ENCODE measurements around the gene ZNF625. TPM values are rescaled to one million over a fixed set of nuclear protein-coding genes. Genes with fewer than 3 reads are reported as not detected.

ZNF625 gene
- total RNA-seq, 4 donors from 2014 or later: 4.5 to 8.7 (median 7.8) TPM

- DNase-seq (ENCODE audit: extremely low spot score): no peak
- intact Hi-C loops (cut with DNase I): no loop called here
- H3K4me1 ChIP-seq: peaks cover 15 to 28% (median 24%) of the 10 kb centered on the region in 4 donors
- H3K4me3 ChIP-seq: peak overlapping the region; percentile 71 to 98 (median 84)
- peaks cover 1 to 8% (median 6%) of the 10 kb centered on the region in 4 donors for H3K36me3 ChIP-seq
- H3K27ac ChIP-seq (replicated peaks in 1 of 4): peak overlapping the region; percentile 80 to 89 (median 85)
- H3K27me3 ChIP-seq: no peaks in the 10 kb centered on the region
- TF ChIP-seq POLR2A (IDR thresholded peaks at IDR 0.05; ENCODE audit: low read depth) (no peak), CTCF (IDR thresholded peaks at IDR 0.05) (no peak), EP300 (IDR thresholded peaks at IDR 0.05) (no peak), POLR2AphosphoS5 (IDR thresholded peaks at IDR 0.05) (no peak)
- no peaks in the 10 kb centered on the region for H3K9me3 ChIP-seq
- 13% methylated on average over 11 of the region's 11 CpGs for WGBS
Measured at GRCh38 chr19:12155324-12155860, 1.1 kb downstream of the ZNF625 start.

- WGBS: 82% methylated on average over 8 of the region's 8 CpGs
- H3K27ac ChIP-seq (replicated peaks in 1 of 4): no peak overlapping the region
- intact Hi-C loops (cut with DNase I): no loop called here
- peaks cover 20 to 55% (median 37%) of the 10 kb centered on the region in 4 donors for H3K36me3 ChIP-seq
- H3K27me3 ChIP-seq: no peaks in the 10 kb centered on the region
- H3K9me3 ChIP-seq: no peaks in the 10 kb centered on the region
- TF ChIP-seq EP300 (IDR thresholded peaks at IDR 0.05): no peak
- TF ChIP-seq POLR2A (IDR thresholded peaks at IDR 0.05; ENCODE audit: low read depth): no peak
- no peak for TF ChIP-seq POLR2AphosphoS5 (IDR thresholded peaks at IDR 0.05)
- no peak for TF ChIP-seq CTCF (IDR thresholded peaks at IDR 0.05)
- DNase-seq (ENCODE audit: extremely low spot score): no peak
- H3K4me3 ChIP-seq: no peak overlapping the region
- H3K4me1 ChIP-seq: peaks cover 10 to 12% (median 12%) of the 10 kb centered on the region in 4 donors
Measured at GRCh38 chr19:12145348-12145747, 11.2 kb downstream of the ZNF625 start.

- Histone ChIP-seq H3K36me3 (peaks cover 13 to 37% (median 29%) of the 10 kb centered on the region in 4 donors), H3K9me3 (no peaks in the 10 kb centered on the region), H3K4me3 (peak overlapping the region in 1 of 4 donors; percentile 93), H3K4me1 (peaks cover 17 to 34% (median 28%) of the 10 kb centered on the region in 4 donors), H3K27me3 (no peaks in the 10 kb centered on the region), H3K27ac (replicated peaks in 1 of 4) (peak overlapping the region in 1 of 4 donors; percentile 88)
- TF ChIP-seq EP300 (IDR thresholded peaks at IDR 0.05) (no peak), POLR2AphosphoS5 (IDR thresholded peaks at IDR 0.05) (no peak), POLR2A (IDR thresholded peaks at IDR 0.05; ENCODE audit: low read depth) (no peak), CTCF (IDR thresholded peaks at IDR 0.05) (no peak)
- DNase-seq (ENCODE audit: extremely low spot score): no peak
- 59% methylated on average over 10 of the region's 10 CpGs for whole genome bisulfite sequencing
- intact Hi-C loops (cut with DNase I): loop anchor here (2.0 to 5.0 kb wide), 4 partner anchors 83 to 259 kb away; partner anchors contain the start of gene ZNF763
Measured at GRCh38 chr19:12141405-12141736, 15.2 kb downstream of the ZNF625 start.

- no peak for TF ChIP-seq EP300 (IDR thresholded peaks at IDR 0.05)
- peak; percentile 40 to 80 for TF ChIP-seq POLR2AphosphoS5 (IDR thresholded peaks at IDR 0.05)
- peak; percentile 91 to 96 (median 94) for TF ChIP-seq CTCF (IDR thresholded peaks at IDR 0.05)
- no peak for TF ChIP-seq POLR2A (IDR thresholded peaks at IDR 0.05; ENCODE audit: low read depth)
- DNase-seq (ENCODE audit: extremely low spot score): peak; percentile 93
Measured at GRCh38 chr19:12140545-12141404, 15.8 kb downstream of the ZNF625 start.

More at GRCh38 chr19:12140545-12141404, 15.8 kb downstream of the ZNF625 start:
- Histone ChIP-seq H3K27me3 (no peaks in the 10 kb centered on the region), H3K27ac (replicated peaks in 1 of 4) (peak overlapping the region; percentile 23 to 91 (median 88)), H3K36me3 (peaks cover 11 to 37% (median 26%) of the 10 kb centered on the region in 4 donors), H3K4me1 (peaks cover 17 to 34% (median 28%) of the 10 kb centered on the region in 4 donors), H3K9me3 (no peaks in the 10 kb centered on the region), H3K4me3 (peak overlapping the region; percentile 81 to 93 (median 85))
- intact Hi-C loops (cut with DNase I): loop anchor here (1.0 to 5.0 kb wide), 5 partner anchors 49 to 258 kb away; partner anchors contain the start of gene ZNF763
- 6% methylated on average over 17 of the region's 17 CpGs for WGBS
